ENCODE data around the gene TMEM208. TPM values are rescaled to one million over a fixed set of nuclear protein-coding genes. Genes with fewer than 3 reads are reported as not detected.

Gene TMEM208
- total RNA-seq, 1 donor from 2014 or later, result 49.2 TPM

- Mint-ChIP-seq H3K36me3 (no peaks in the 10 kb centered on the region), H3K9me3 (no peaks in the 10 kb centered on the region), H3K4me3 (no peak overlapping the region), H3K27me3 (peaks cover 13% of the 10 kb centered on the region), H3K27ac (no peak overlapping the region), H3K4me1 (ENCODE audit: unreplicated experiment) (peaks cover 9% of the 10 kb centered on the region)
- no peak for TF ChIP-seq CTCF (conservative IDR thresholded peaks at IDR 0.05)
- DNase-seq (ENCODE audit: extremely low spot score, unreplicated experiment), result no peak
These were observed 29.8 kb downstream of the TMEM208 start for GRCh38 chr16:67256701-67257230.

- no peaks in the 10 kb centered on the region for H3K9me3 Mint-ChIP-seq
- peaks cover 9% of the 10 kb centered on the region for H3K4me1 Mint-ChIP-seq (ENCODE audit: unreplicated experiment)
- no peak overlapping the region for H3K27ac Mint-ChIP-seq
- no peak for DNase-seq (ENCODE audit: extremely low spot score, unreplicated experiment)
- H3K36me3 Mint-ChIP-seq, result no peaks in the 10 kb centered on the region
- no peak for TF ChIP-seq CTCF (conservative IDR thresholded peaks at IDR 0.05)
- H3K4me3 Mint-ChIP-seq, result no peak overlapping the region
- peaks cover 10% of the 10 kb centered on the region for H3K27me3 Mint-ChIP-seq
These were observed 30.7 kb downstream of the TMEM208 start for GRCh38 chr16:67257486-67258160.

- no peak overlapping the region for H3K4me3 Mint-ChIP-seq
- H3K4me1 Mint-ChIP-seq (ENCODE audit: unreplicated experiment), result peaks cover 9% of the 10 kb centered on the region
- TF ChIP-seq CTCF (conservative IDR thresholded peaks at IDR 0.05), result no peak
- DNase-seq (ENCODE audit: extremely low spot score, unreplicated experiment), result no peak
- no peaks in the 10 kb centered on the region for H3K36me3 Mint-ChIP-seq
- peaks cover 16% of the 10 kb centered on the region for H3K27me3 Mint-ChIP-seq
- no peak overlapping the region for H3K27ac Mint-ChIP-seq
- no peaks in the 10 kb centered on the region for H3K9me3 Mint-ChIP-seq
These were observed 31.4 kb downstream of the TMEM208 start for GRCh38 chr16:67258161-67258835.

GRCh38 chr16:67259705-67260104 is 32.8 kb downstream of the TMEM208 start:
- Mint-ChIP-seq H3K4me1 (ENCODE audit: unreplicated experiment) (peaks cover 9% of the 10 kb centered on the region), H3K27me3 (peaks cover 23% of the 10 kb centered on the region), H3K36me3 (no peaks in the 10 kb centered on the region), H3K9me3 (no peaks in the 10 kb centered on the region), H3K4me3 (no peak overlapping the region), H3K27ac (peak overlapping the region; percentile 36)
- no peak for TF ChIP-seq CTCF (conservative IDR thresholded peaks at IDR 0.05)
- no peak for DNase-seq (ENCODE audit: extremely low spot score, unreplicated experiment)

- Mint-ChIP-seq H3K36me3 (no peaks in the 10 kb centered on the region), H3K9me3 (no peaks in the 10 kb centered on the region), H3K27me3 (peaks cover 23% of the 10 kb centered on the region), H3K27ac (no peak overlapping the region), H3K4me3 (no peak overlapping the region), H3K4me1 (ENCODE audit: unreplicated experiment) (peaks cover 9% of the 10 kb centered on the region)
- DNase-seq (ENCODE audit: extremely low spot score, unreplicated experiment), result no peak
- peak; percentile 66 for TF ChIP-seq CTCF (conservative IDR thresholded peaks at IDR 0.05)
These were observed 33.6 kb downstream of the TMEM208 start for GRCh38 chr16:67260426-67261063.

Measured in type B pancreatic cell (in vitro differentiated cells).